ENCODE results near the gene SMIM7. TPM values are rescaled to one million over a fixed set of nuclear protein-coding genes. Genes with fewer than 3 reads are reported as not detected.
"Not testable (repeated sequence)": the region's sequence is repeated elsewhere in the genome, so short reads cannot be mapped to it uniquely, and the experiment has no call there.

The SMIM7 gene
- total RNA-seq, 3 donors from 2014 or later = 111 to 167 (median 142) TPM

DNA sequence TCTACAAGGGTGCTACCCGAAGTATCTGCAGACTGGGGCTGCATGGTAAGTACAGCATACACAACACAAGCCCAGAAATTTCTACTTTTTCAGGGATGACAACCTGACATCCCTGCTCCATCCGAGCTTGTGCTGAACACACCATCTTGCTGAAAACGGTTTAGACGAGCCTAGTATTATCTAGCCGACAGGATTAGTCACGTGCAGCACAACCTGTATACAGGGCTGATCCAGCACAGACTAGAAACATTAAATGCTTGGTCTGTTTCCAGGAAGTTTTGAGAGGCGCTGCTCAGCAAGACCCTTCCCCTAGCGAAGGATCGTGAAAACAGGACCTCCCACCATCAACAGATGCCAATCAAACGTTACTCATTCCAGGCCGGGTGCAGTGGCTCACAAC is 4.2 kb downstream of the SMIM7 start:
- H3K4me1 ChIP-seq = peaks cover 0 to 9% of the 10 kb centered on the region in 2 donors
- TF ChIP-seq, protein P1, sequence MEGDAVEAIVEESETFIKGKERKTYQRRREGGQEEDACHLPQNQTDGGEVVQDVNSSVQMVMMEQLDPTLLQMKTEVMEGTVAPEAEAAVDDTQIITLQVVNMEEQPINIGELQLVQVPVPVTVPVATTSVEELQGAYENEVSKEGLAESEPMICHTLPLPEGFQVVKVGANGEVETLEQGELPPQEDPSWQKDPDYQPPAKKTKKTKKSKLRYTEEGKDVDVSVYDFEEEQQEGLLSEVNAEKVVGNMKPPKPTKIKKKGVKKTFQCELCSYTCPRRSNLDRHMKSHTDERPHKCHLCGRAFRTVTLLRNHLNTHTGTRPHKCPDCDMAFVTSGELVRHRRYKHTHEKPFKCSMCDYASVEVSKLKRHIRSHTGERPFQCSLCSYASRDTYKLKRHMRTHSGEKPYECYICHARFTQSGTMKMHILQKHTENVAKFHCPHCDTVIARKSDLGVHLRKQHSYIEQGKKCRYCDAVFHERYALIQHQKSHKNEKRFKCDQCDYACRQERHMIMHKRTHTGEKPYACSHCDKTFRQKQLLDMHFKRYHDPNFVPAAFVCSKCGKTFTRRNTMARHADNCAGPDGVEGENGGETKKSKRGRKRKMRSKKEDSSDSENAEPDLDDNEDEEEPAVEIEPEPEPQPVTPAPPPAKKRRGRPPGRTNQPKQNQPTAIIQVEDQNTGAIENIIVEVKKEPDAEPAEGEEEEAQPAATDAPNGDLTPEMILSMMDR (IDR thresholded peaks at IDR 0.05) = no peak
- no peak for TF ChIP-seq POLR2A (IDR thresholded peaks at IDR 0.05)
- no peak for TF ChIP-seq POLR2AphosphoS5 (IDR thresholded peaks at IDR 0.05)
- H3K27ac ChIP-seq = no peak overlapping the region
- intact Hi-C loops (cut with DNase I; ENCODE audit: low total_unique reads) = no loop called here
- H3K27me3 ChIP-seq = no peaks in the 10 kb centered on the region
- peaks cover 6% of the 10 kb centered on the region for H3K36me3 ChIP-seq
- no peak overlapping the region for H3K4me3 ChIP-seq
- H3K9me3 ChIP-seq = no peaks in the 10 kb centered on the region
- no peak for DNase-seq (ENCODE audit: low spot score in 2 of 2)

DNA sequence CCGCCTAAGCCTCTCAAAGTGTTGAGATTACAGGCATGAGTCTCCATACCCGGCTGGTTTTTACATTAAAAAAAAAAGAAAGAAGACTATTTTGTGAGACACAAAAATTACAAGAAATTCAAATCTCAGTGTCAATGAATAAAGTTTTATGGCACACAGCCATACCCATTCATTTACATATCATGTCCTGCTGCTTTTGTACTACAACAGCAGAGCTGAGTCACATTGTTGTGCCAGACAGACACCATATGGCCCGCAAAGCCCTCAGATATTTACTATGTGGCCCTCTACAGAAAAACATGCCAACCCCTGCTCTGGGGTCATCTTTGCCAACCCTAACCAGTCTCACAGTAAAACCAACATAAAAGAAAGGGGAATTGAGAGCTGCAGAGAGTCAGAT is 5.3 kb downstream of the SMIM7 start:
- Histone ChIP-seq H3K9me3 (no peaks in the 10 kb centered on the region), H3K27me3 (no peaks in the 10 kb centered on the region), H3K4me1 (peaks cover 0 to 9% of the 10 kb centered on the region in 2 donors), H3K36me3 (peaks cover 6% of the 10 kb centered on the region), H3K4me3 (no peak overlapping the region), H3K27ac (no peak overlapping the region)
- intact Hi-C loops (cut with DNase I; ENCODE audit: low total_unique reads) = no loop called here
- no peak for DNase-seq (ENCODE audit: low spot score in 2 of 2)
- TF ChIP-seq POLR2A (IDR thresholded peaks at IDR 0.05) (no peak), POLR2AphosphoS5 (IDR thresholded peaks at IDR 0.05) (no peak)
- TF ChIP-seq, protein P1 (IDR thresholded peaks at IDR 0.05) = no peak

DNA sequence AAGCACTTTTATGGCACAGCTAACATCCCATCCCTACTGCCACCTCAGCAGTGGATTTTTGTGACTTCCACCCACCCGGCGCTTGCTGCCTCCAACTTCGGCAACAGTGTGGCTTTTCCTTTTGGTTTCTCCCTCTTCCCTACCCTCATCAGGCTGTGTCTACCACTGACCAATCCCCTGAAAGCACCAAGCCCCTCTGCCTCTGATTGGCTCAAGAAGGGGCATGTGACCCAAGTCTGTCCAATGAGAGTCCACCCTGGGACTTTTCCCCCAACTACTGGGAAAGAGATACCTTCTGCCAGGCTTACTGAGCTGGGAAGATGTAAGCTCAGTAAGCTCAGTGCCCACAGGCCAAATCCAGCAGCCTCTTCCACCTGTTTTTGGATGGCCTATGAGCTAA is 5.8 kb downstream of the SMIM7 start:
- TF ChIP-seq POLR2AphosphoS5 (IDR thresholded peaks at IDR 0.05) (no peak), POLR2A (IDR thresholded peaks at IDR 0.05) (no peak)
- TF ChIP-seq, protein P1 (IDR thresholded peaks at IDR 0.05) = no peak
- Histone ChIP-seq H3K27me3 (no peaks in the 10 kb centered on the region), H3K4me3 (no peak overlapping the region), H3K9me3 (no peaks in the 10 kb centered on the region), H3K27ac (no peak overlapping the region), H3K36me3 (peaks cover 6% of the 10 kb centered on the region), H3K4me1 (peaks cover 0 to 9% of the 10 kb centered on the region in 2 donors)
- no peak for DNase-seq (ENCODE audit: low spot score in 2 of 2)
- intact Hi-C loops (cut with DNase I; ENCODE audit: low total_unique reads) = no loop called here

DNA sequence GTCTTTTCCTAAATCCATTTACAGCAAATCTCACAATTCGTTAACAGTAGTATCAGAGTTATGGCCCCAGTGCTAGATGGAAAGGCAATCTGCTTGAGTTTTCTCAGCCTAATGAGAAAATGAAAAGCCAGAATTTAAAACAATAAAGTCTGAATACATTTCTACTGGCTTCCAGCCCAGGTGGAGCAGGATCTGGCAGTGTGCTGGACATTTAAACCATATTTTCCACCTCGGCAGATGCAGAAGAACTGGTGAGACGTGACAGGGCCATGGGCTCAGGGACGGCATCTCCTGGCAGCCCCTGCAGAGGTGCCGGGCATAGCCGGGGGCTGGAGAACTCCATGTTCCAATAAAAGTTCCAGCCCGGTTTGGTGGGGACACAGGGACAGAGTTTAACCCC is 7.1 kb downstream of the SMIM7 start:
- intact Hi-C loops (cut with DNase I; ENCODE audit: low total_unique reads) = no loop called here
- Histone ChIP-seq H3K4me1 (no peaks in the 10 kb centered on the region), H3K36me3 (peaks cover 6% of the 10 kb centered on the region), H3K27me3 (no peaks in the 10 kb centered on the region), H3K27ac (no peak overlapping the region), H3K9me3 (no peaks in the 10 kb centered on the region), H3K4me3 (no peak overlapping the region)
- TF ChIP-seq POLR2A (IDR thresholded peaks at IDR 0.05) (no peak), POLR2AphosphoS5 (IDR thresholded peaks at IDR 0.05) (no peak)
- TF ChIP-seq, protein P1 (IDR thresholded peaks at IDR 0.05) = no peak
- DNase-seq (ENCODE audit: low spot score in 2 of 2) = no peak

DNA sequence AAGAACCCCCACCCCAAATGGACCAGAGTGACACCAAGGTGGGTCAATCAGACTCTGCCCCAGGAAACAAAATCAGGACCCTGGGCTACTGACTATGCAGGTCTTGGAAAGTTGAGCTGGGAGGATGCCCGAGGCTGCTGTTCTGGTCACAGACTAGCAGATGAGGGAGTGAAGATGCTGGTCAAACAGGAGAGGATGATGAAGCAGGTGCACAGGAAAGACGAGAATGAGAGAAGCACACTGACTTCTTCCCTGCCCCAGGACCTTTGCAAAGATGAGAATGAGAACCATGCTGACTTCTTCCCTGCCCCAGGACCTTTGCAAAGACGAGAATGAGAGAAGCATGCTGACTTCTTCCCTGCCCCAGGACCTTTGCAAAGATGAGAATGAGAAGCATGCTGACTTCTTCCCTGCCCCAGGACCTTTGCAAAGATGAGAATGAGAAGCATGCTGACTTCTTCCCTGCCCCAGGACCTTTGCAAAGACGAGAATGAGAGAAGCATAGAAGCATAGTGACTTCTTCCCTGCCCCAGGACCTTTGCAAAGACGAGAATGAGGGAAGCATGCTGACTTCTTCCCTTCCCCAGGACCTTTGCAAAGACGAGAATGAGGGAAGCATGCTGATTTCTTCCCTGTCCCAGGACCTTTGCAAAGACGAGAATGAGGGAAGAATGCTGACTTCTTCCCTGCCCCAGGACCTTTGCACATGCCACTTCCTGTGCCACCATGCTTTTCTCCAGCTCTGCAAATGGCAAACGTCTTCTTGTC is 8.3 kb downstream of the SMIM7 start:
- H3K27ac ChIP-seq; intact Hi-C loops (cut with DNase I; ENCODE audit: low total_unique reads); H3K9me3 ChIP-seq; H3K27me3 ChIP-seq; H3K36me3 ChIP-seq; H3K4me1 ChIP-seq; DNase-seq (ENCODE audit: low spot score in 2 of 2); H3K4me3 ChIP-seq: not testable (repeated sequence)
